Uterus (tissue), 2 donors: ENCODE results near the gene SH3BP2.
"Not testable (repeated sequence)": the region's sequence is repeated elsewhere in the genome, so short reads cannot be mapped to it uniquely, and the experiment has no call there.

Experiments
- POLR2A ChIP-seq, 2 donors: fragments of 450-650 bp; IDR thresholded peaks; one replicate each; pipeline ENCODE4 v1.6.1; 2016; ENCODE audit warnings: antibody characterized with exemption in 2 of 2, mild to moderate bottlenecking in 1 of 2, moderate library complexity in 1 of 2
- TF ChIP-seq, protein P1 (sequence below), 4 experiments: fragments of 200-600 bp in 2 of 4; fragments of 450-650 bp in 2 of 4; sonication (generic) in 2 of 4; IDR thresholded peaks; one replicate each; pipeline ENCODE4 v1.5.1; 2016 to 2019; ENCODE audit warnings: antibody characterized with exemption in 4 of 4, mild to moderate bottlenecking in 2 of 4, moderate library complexity in 1 of 4

- TF ChIP-seq, protein P1, sequence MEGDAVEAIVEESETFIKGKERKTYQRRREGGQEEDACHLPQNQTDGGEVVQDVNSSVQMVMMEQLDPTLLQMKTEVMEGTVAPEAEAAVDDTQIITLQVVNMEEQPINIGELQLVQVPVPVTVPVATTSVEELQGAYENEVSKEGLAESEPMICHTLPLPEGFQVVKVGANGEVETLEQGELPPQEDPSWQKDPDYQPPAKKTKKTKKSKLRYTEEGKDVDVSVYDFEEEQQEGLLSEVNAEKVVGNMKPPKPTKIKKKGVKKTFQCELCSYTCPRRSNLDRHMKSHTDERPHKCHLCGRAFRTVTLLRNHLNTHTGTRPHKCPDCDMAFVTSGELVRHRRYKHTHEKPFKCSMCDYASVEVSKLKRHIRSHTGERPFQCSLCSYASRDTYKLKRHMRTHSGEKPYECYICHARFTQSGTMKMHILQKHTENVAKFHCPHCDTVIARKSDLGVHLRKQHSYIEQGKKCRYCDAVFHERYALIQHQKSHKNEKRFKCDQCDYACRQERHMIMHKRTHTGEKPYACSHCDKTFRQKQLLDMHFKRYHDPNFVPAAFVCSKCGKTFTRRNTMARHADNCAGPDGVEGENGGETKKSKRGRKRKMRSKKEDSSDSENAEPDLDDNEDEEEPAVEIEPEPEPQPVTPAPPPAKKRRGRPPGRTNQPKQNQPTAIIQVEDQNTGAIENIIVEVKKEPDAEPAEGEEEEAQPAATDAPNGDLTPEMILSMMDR (IDR thresholded peaks at IDR 0.05): not testable (repeated sequence)
- TF ChIP-seq POLR2A (IDR thresholded peaks at IDR 0.05): not testable (repeated sequence)
Observed at GRCh38 chr4:2780643-2781042, 12.2 kb upstream of the SH3BP2 start.
